ENCODE measurements around the gene ZNF467.

- TF ChIP-seq, protein P1, sequence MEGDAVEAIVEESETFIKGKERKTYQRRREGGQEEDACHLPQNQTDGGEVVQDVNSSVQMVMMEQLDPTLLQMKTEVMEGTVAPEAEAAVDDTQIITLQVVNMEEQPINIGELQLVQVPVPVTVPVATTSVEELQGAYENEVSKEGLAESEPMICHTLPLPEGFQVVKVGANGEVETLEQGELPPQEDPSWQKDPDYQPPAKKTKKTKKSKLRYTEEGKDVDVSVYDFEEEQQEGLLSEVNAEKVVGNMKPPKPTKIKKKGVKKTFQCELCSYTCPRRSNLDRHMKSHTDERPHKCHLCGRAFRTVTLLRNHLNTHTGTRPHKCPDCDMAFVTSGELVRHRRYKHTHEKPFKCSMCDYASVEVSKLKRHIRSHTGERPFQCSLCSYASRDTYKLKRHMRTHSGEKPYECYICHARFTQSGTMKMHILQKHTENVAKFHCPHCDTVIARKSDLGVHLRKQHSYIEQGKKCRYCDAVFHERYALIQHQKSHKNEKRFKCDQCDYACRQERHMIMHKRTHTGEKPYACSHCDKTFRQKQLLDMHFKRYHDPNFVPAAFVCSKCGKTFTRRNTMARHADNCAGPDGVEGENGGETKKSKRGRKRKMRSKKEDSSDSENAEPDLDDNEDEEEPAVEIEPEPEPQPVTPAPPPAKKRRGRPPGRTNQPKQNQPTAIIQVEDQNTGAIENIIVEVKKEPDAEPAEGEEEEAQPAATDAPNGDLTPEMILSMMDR (IDR thresholded peaks at IDR 0.05) = no peak
- TF ChIP-seq EP300 (IDR thresholded peaks at IDR 0.05) = no peak
These were observed 11.3 kb downstream of the ZNF467 start for GRCh38 chr7:149762089-149762488.

All from ovary (tissue), 3 donors.